ENCODE results near the gene TTC7B.

Gene TTC7B

GRCh38 chr14:90614696-90615516 is 201.3 kb downstream of the TTC7B start:
- TF ChIP-seq CTCF (IDR thresholded peaks at IDR 0.05; ENCODE audit: insufficient read depth, low read depth, low read length, missing control alignments), result no peak
- no peak for DNase-seq (ENCODE audit: low read depth)
- H3K4me3 ChIP-seq (ENCODE audit: low read depth, low read length), result no peak overlapping the region

GRCh38 chr14:90613997-90614396 is 202.2 kb downstream of the TTC7B start:
- no peak for TF ChIP-seq CTCF (IDR thresholded peaks at IDR 0.05; ENCODE audit: insufficient read depth, low read depth, low read length, missing control alignments)
- H3K4me3 ChIP-seq (ENCODE audit: low read depth, low read length), result no peak overlapping the region
- no peak for DNase-seq (ENCODE audit: low read depth)

- no peak for TF ChIP-seq CTCF (IDR thresholded peaks at IDR 0.05; ENCODE audit: insufficient read depth, low read depth, low read length, missing control alignments)
- DNase-seq (ENCODE audit: low read depth), result no peak
- H3K4me3 ChIP-seq (ENCODE audit: low read depth, low read length), result no peak overlapping the region
Observed at GRCh38 chr14:90613453-90613852, 202.8 kb downstream of the TTC7B start.

- no peak overlapping the region for H3K4me3 ChIP-seq (ENCODE audit: low read depth, low read length)
- no peak for DNase-seq (ENCODE audit: low read depth)
- no peak for TF ChIP-seq CTCF (IDR thresholded peaks at IDR 0.05; ENCODE audit: insufficient read depth, low read depth, low read length, missing control alignments)
Observed at GRCh38 chr14:90612801-90613200, 203.4 kb downstream of the TTC7B start.

- DNase-seq (ENCODE audit: low read depth), result no peak
- H3K4me3 ChIP-seq (ENCODE audit: low read depth, low read length), result no peak overlapping the region
- no peak for TF ChIP-seq CTCF (IDR thresholded peaks at IDR 0.05; ENCODE audit: insufficient read depth, low read depth, low read length, missing control alignments)
Observed at GRCh38 chr14:90611936-90612335, 204.3 kb downstream of the TTC7B start.

- DNase-seq (ENCODE audit: low read depth), result no peak
- no peak for TF ChIP-seq CTCF (IDR thresholded peaks at IDR 0.05; ENCODE audit: insufficient read depth, low read depth, low read length, missing control alignments)
- H3K4me3 ChIP-seq (ENCODE audit: low read depth, low read length), result no peak overlapping the region
Observed at GRCh38 chr14:90611501-90611900, 204.7 kb downstream of the TTC7B start.
